Hematopoietic multipotent progenitor cell (in vitro differentiated cells): ENCODE results near the gene MIEN1. TPM values are rescaled to one million over a fixed set of nuclear protein-coding genes. Genes with fewer than 3 reads are reported as not detected.
"Not testable (repeated sequence)": the region's sequence is repeated elsewhere in the genome, so short reads cannot be mapped to it uniquely, and the experiment has no call there.

Experiments
- DNase-seq, 3 donors: peaks; one replicate each; pipeline ENCODE4 v3.0.0-alpha.2; 2011 to 2015; ENCODE audit warnings: low read depth in 2 of 3, low spot score in 2 of 3
- total RNA-seq: library from RNA; depleted of rRNA; stranded (reverse); fragments of >200 nt; gene quantifications from one replicate; pipeline ENCODE4 v1.2.3, GENCODE V29; 2012

The MIEN1 gene
- total RNA-seq, 1 donor, result 16.7 TPM

- DNase-seq, result no peak
Measured at GRCh38 chr17:39719563-39720355, 10.6 kb downstream of the MIEN1 start.

GRCh38 chr17:39717660-39718059 lies 12.7 kb downstream of the MIEN1 start:
- no peak for DNase-seq

GRCh38 chr17:39716879-39717536 lies 13.3 kb downstream of the MIEN1 start:
- no peak for DNase-seq

GRCh38 chr17:39716073-39716818 lies 14.1 kb downstream of the MIEN1 start:
- no peak for DNase-seq

- DNase-seq, result no peak
Measured at GRCh38 chr17:39715375-39716072, 14.8 kb downstream of the MIEN1 start.

GRCh38 chr17:39714234-39714633 lies 16.1 kb downstream of the MIEN1 start:
- DNase-seq, result no peak

- no peak for DNase-seq
Measured at GRCh38 chr17:39711851-39712250, 18.5 kb downstream of the MIEN1 start.

GRCh38 chr17:39711071-39711470 lies 19.3 kb downstream of the MIEN1 start:
- not testable (repeated sequence) for DNase-seq

- DNase-seq, result no peak
Measured at GRCh38 chr17:39709998-39710964, 20.1 kb downstream of the MIEN1 start.

- DNase-seq, result no peak
Measured at GRCh38 chr17:39709319-39709997, 20.9 kb downstream of the MIEN1 start.

GRCh38 chr17:39706921-39707337 lies 23.4 kb downstream of the MIEN1 start:
- DNase-seq, result no peak

- no peak for DNase-seq
Measured at GRCh38 chr17:39706383-39706782, 23.9 kb downstream of the MIEN1 start.

GRCh38 chr17:39705786-39706348 lies 24.5 kb downstream of the MIEN1 start:
- no peak for DNase-seq

GRCh38 chr17:39704821-39705551 lies 25.3 kb downstream of the MIEN1 start:
- DNase-seq, result no peak

- no peak for DNase-seq
Measured at GRCh38 chr17:39703913-39704312, 26.4 kb downstream of the MIEN1 start.

- no peak for DNase-seq
Measured at GRCh38 chr17:39702901-39703893, 27.1 kb downstream of the MIEN1 start.
